Brain pericyte (primary cell): Measurements from ENCODE around the gene BLTP1.
"Not testable (repeated sequence)": the region's sequence is repeated elsewhere in the genome, so short reads cannot be mapped to it uniquely, and the experiment has no call there.

Experiments used
- DNase-seq: peaks from one replicate; pipeline ENCODE4 v3.0.0-alpha.2; 2012; ENCODE audit warnings: low read depth, low spot score

BLTP1 gene

GRCh38 chr4:122151982-122152710 lies at the start of gene BLTP1:
Gene BLTP1 (plus strand): TSS chr4:122152331. CDS start chr4:122170648, 18,317 bp downstream.
- DNase-seq, result peak; percentile 46

- no peak for DNase-seq
Measured at GRCh38 chr4:122104184-122104583, 47.9 kb upstream of the BLTP1 start.

GRCh38 chr4:122107680-122108079 lies 44.5 kb upstream of the BLTP1 start:
- no peak for DNase-seq

- DNase-seq, result not testable (repeated sequence)
Measured at GRCh38 chr4:122110304-122110703, 41.8 kb upstream of the BLTP1 start.

- no peak for DNase-seq
Measured at GRCh38 chr4:122117743-122118142, 34.4 kb upstream of the BLTP1 start.

GRCh38 chr4:122118243-122118642 lies 33.9 kb upstream of the BLTP1 start:
- no peak for DNase-seq

GRCh38 chr4:122119739-122120138 lies 32.4 kb upstream of the BLTP1 start:
- no peak for DNase-seq

GRCh38 chr4:122121593-122121992 lies 30.5 kb upstream of the BLTP1 start:
- DNase-seq, result no peak

GRCh38 chr4:122122083-122122482 lies 30.0 kb upstream of the BLTP1 start:
- no peak for DNase-seq

- no peak for DNase-seq
Measured at GRCh38 chr4:122129061-122129460, 23.1 kb upstream of the BLTP1 start.

GRCh38 chr4:122131562-122132157 lies 20.5 kb upstream of the BLTP1 start:
- DNase-seq, result no peak

- DNase-seq, result no peak
Measured at GRCh38 chr4:122132891-122133290, 19.2 kb upstream of the BLTP1 start.

GRCh38 chr4:122139139-122139538 lies 13.0 kb upstream of the BLTP1 start:
- no peak for DNase-seq

GRCh38 chr4:122140834-122141233 lies 11.3 kb upstream of the BLTP1 start:
- DNase-seq, result no peak

- DNase-seq, result no peak
Measured at GRCh38 chr4:122142687-122143086, 9.4 kb upstream of the BLTP1 start.

- no peak for DNase-seq
Measured at GRCh38 chr4:122146652-122147051, 5.5 kb upstream of the BLTP1 start.

- no peak for DNase-seq
Measured at GRCh38 chr4:122150931-122151330, 1.2 kb upstream of the BLTP1 start.

- DNase-seq, result peak; percentile 38
Measured at GRCh38 chr4:122152711-122153226, 638 bp downstream of the BLTP1 start.

GRCh38 chr4:122156819-122157218 lies 4.7 kb downstream of the BLTP1 start:
- no peak for DNase-seq

GRCh38 chr4:122163301-122163700 lies 11.2 kb downstream of the BLTP1 start:
- no peak for DNase-seq

- no peak for DNase-seq
Measured at GRCh38 chr4:122163767-122164166, 11.6 kb downstream of the BLTP1 start.

- DNase-seq, result no peak
Measured at GRCh38 chr4:122167369-122167768, 15.2 kb downstream of the BLTP1 start.

GRCh38 chr4:122170775-122171174 lies 18.6 kb downstream of the BLTP1 start:
- DNase-seq, result no peak
